Measurements from ENCODE around the gene KPNB1.
A peak's percentile ranks its signal among the peaks of the same experiment; 100 is the strongest.
"Not testable (repeated sequence)": the region's sequence is repeated elsewhere in the genome, so short reads cannot be mapped to it uniquely, and the experiment has no call there.

KPNB1 gene

GRCh38 chr17:47676510-47677165, 26.9 kb downstream of the KPNB1 start:
- no peak for DNase-seq (ENCODE audit: low read depth in 2 of 2)

- DNase-seq (ENCODE audit: low read depth in 2 of 2) = no peak
Measured at GRCh38 chr17:47678196-47678595, 28.5 kb downstream of the KPNB1 start.

GRCh38 chr17:47682138-47682537, 32.4 kb downstream of the KPNB1 start:
- no peak for DNase-seq (ENCODE audit: low read depth in 2 of 2)

- DNase-seq (ENCODE audit: low read depth in 2 of 2) = not testable (repeated sequence)
Measured at GRCh38 chr17:47682727-47683126, 33.0 kb downstream of the KPNB1 start.

GRCh38 chr17:47684025-47684424, 34.3 kb downstream of the KPNB1 start:
- DNase-seq (ENCODE audit: low read depth in 2 of 2) = no peak

- DNase-seq (ENCODE audit: low read depth in 2 of 2) = no peak
Measured at GRCh38 chr17:47684535-47685193, 34.9 kb downstream of the KPNB1 start.

- no peak for DNase-seq (ENCODE audit: low read depth in 2 of 2)
Measured at GRCh38 chr17:47685556-47686275, 36.0 kb downstream of the KPNB1 start.

- no peak for DNase-seq (ENCODE audit: low read depth in 2 of 2)
Measured at GRCh38 chr17:47686276-47686635, 36.5 kb downstream of the KPNB1 start.

GRCh38 chr17:47686664-47687327, 37.1 kb downstream of the KPNB1 start:
- no peak for DNase-seq (ENCODE audit: low read depth in 2 of 2)

GRCh38 chr17:47687328-47687690, 37.6 kb downstream of the KPNB1 start:
- DNase-seq (ENCODE audit: low read depth in 2 of 2) = no peak

- no peak for DNase-seq (ENCODE audit: low read depth in 2 of 2)
Measured at GRCh38 chr17:47687748-47688147, 38.0 kb downstream of the KPNB1 start.

- no peak for DNase-seq (ENCODE audit: low read depth in 2 of 2)
Measured at GRCh38 chr17:47690121-47690520, 40.4 kb downstream of the KPNB1 start.

- DNase-seq (ENCODE audit: low read depth in 2 of 2) = no peak
Measured at GRCh38 chr17:47692137-47692894, 42.6 kb downstream of the KPNB1 start.

- DNase-seq (ENCODE audit: low read depth in 2 of 2) = no peak
Measured at GRCh38 chr17:47692895-47693730, 43.4 kb downstream of the KPNB1 start.

- DNase-seq (ENCODE audit: low read depth in 2 of 2) = peak in 1 of 2 experiments; percentile 43
Measured at GRCh38 chr17:47693731-47694580, 44.2 kb downstream of the KPNB1 start, which contains the start of gene TBKBP1. TBKBP1 (plus strand) TSS chr17:47694161; CDS start chr17:47696113, 1,952 bp downstream.

GRCh38 chr17:47694581-47695428, 45.1 kb downstream of the KPNB1 start:
- no peak for DNase-seq (ENCODE audit: low read depth in 2 of 2)

GRCh38 chr17:47695429-47696376, 46.0 kb downstream of the KPNB1 start:
- DNase-seq (ENCODE audit: low read depth in 2 of 2) = no peak

Measured in fibroblast of skin of left quadriceps (primary cell).